Stimulated activated CD4-positive, alpha-beta T cell treated with anti-CD3 and anti-CD28 coated beads, Interleukin-1b, Interleukin-23, amount 100 ng/mL, for 24 hours (primary cell): ENCODE results near the gene NOL8.

Source experiments
- DNase-seq, 4 experiments: peaks; one replicate each; pipeline ENCODE4 v3.0.0-alpha.2; 2020; ENCODE audit warnings: low read depth in 4 of 4, low spot score in 1 of 4

Gene NOL8

GRCh38 chr9:92270511-92270910 is 54.6 kb downstream of the NOL8 start:
- DNase-seq = no peak

GRCh38 chr9:92266486-92266885 is 58.7 kb downstream of the NOL8 start:
- no peak for DNase-seq

- no peak for DNase-seq
These were observed 60.0 kb downstream of the NOL8 start for GRCh38 chr9:92265154-92265553.

- DNase-seq = no peak
These were observed 62.0 kb downstream of the NOL8 start for GRCh38 chr9:92263131-92263530.

GRCh38 chr9:92257327-92257726 is 67.8 kb downstream of the NOL8 start:
- no peak for DNase-seq

GRCh38 chr9:92254381-92255337 is 70.5 kb downstream of the NOL8 start:
- no peak for DNase-seq

- no peak for DNase-seq
These were observed 71.5 kb downstream of the NOL8 start for GRCh38 chr9:92253656-92254055.

GRCh38 chr9:92247981-92248380 is 77.2 kb downstream of the NOL8 start:
- no peak for DNase-seq
